Kasumi-1 (cell line): Measurements from ENCODE around the gene ANKRD55.

ENCODE experiments used
- DNase-seq, 2 experiments: peaks; one replicate each; lab custom pipeline; 2025; lab: John Stamatoyannopoulos, UW

Gene ANKRD55

DNA sequence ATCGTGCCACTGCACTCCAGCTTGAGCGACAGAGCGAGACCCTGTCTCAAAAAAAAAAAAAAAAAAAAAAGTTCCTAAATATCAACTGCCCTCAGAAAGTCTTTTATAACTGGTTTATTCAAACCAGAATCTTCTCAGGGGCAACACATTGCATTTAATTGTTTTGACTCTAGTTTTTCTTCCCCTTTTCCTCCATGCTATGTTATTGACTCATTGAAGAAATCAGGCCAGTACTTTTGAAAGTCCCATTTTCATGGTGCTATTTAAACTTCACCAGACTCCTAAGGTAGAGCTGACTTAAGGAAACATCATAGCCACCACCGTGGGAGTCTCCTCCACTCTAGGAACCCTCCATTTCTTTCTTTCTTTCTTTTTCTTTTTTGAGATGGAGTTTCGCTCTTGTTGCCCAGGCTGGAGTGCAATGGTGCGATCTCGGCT is 155.3 kb downstream of the ANKRD55 start:
- no peak for DNase-seq

DNA sequence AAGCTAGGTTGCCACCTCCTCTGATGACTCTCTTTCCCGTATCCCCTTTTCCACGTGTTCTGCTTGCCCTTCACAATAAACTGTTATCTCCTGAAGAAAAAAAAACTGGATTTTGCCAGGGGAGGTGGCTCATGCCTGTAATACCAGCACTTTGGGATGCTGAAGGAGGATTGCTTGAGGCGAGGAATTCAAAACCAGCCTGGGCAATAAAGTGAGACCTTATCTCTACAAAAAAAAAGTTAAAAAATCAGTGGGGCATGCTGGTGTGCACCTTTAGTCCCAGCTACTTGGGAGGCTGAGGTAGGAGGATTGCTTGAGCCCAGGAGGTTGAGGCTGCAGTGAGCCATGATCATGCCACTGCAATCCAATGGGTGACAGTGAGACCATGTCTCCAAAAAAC is 156.6 kb downstream of the ANKRD55 start:
- DNase-seq: no peak

DNA sequence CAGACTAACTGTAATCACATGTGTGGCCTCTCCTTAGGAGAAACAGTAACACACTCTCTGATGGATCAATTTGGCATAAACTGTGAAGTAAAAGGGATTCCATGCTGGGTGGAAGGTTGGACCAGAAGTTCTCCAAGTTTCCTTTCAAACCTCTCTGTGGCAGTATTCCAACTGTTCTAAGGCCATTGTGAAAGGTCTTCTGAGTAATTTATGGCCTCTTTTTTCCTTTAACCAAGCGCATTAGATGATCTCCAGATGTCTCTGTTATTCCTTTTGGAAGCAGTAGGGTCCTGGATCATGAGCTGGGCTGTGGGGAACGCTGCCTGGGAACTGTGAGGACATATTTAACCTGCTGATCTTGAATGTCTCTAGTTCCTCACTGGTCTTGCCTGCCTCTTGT is 157.8 kb downstream of the ANKRD55 start:
- DNase-seq: no peak

DNA sequence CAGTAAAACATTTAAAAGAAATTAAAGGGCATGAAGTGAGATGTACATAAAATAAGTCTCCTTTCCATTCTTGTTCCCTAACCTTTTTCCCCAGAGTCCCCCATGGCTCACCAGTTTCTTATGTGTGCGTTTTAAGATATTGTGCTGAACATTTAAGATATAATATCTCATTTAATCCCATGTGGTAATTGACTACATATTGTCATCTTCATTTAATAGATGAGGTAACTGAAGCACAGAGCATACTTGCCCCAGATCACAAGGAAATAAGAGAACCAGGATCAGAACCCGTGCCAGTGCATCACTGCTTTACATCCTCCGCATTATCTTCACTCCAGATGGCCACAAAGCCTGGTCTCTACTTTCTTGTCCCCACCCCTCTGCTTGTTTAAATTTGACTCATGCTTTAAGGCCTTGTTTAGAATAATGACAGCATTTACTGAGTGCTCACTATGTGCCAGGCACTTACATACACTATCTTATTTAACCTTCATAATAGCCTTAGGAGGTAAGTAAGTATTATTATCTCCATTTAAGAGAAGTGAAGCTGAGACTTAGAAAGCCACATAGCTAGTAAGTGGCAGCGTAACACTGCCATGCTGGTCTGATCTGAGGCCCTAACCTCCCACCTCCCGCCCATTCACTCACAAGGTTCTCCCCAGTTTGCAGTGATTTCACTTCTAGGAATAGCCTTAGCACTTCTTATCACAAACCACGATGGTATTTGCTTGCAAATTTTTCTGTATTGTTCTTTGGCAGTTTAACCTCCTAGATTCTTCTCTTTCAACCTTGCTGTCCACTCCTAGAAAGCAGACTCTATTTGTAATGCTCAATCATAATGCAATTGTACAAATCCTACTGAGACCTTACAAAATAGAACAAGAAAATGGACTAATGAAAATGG is 160.0 kb downstream of the ANKRD55 start:
- no peak for DNase-seq

DNA sequence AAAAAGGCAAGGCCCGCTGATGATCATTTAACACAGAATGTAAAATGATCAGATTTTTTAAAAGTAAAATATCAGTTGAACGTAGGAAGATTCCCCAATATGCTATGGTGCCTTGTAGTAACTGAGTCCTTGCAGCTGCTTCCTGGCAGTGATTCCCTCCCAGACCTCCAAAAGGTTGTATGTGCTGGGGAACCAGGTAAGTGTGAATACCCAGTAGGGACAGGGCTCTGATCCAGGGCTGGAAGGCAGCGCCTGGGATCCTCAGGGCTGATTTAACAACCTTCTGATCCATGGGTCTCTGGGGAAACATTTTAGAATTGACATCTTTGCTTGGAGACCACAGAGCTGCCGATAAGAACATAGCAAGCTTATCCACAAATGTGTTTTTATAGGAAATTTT is 161.7 kb downstream of the ANKRD55 start:
- no peak for DNase-seq

DNA sequence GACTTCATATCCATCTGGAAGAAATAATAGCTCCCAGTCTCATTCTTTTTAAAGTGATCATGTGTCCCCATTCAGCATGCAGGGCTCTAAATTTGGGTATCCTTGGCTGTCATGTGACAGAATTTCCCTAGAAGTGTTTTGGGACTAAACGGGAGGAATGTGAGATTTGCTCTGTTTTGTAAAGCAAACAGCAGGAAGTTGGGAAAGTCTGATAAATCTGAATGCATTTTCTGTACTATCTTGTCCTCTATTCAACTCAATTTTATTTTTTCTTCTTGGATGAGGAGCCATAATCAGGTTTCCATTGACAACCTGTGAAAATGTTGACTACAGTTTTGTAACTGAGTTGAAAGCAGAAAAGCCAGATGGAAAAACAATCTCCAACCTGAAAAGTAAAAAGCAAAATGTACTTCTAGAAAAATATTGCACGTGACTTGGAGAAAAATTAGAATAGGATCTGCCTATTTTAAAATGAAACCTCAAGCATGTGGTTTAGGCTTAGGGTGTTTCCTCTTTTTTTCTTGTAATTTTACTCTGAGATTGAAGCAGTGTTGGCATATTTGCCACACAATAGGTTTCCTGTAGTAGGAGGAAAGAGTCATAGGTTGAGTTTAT is 162.2 kb downstream of the ANKRD55 start:
- DNase-seq: peak; percentile 87 to 91

DNA sequence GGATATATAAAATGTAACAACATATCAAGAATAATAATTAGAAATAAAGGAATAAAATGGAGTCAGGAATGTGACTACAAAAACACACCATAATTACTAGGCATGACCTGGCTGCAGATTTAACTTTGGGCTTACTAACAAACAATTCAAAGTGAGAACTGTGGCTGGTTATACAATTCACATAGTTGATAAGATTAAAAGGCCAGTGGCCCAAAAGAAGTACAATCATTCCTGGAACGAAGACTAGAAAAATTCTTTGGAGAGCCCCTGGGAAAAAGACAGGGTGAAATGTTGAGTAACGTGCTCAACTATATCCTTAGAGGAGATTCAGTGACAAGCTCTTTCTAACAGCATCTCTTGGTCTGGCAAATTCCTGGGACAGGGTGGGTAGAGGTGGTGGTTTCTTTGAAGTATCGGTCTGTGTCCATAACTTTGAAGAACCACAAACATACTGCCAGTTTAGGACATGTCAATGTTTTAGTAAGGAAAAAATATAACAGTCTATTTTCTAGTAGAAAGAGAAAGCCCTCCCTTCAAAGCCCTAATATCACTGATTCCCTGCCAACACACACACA is 163.4 kb downstream of the ANKRD55 start:
- DNase-seq: no peak

DNA sequence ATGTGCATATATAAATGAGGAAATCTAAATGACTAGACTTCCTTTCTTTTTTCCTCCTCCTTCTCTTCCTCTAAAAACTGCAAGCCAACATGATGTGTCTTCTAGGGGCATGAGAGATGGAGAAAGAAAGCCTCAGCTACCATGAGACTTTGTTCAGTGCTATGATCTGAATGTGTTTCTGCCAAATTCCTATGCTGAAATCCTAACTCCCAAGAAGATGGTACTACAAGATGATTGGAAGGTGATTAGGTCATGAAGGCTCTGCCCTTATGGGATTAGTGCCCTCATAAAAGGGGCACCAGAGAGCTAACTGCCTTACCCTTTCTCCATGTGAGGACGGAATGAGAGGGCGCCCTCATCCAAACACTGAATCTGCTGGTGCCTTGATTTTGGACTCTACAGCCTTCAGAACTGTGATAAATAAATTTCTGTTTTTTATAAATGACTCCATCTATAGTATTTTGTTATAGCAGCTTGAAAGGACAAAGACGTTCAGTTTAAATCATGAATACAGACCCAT is 166.1 kb downstream of the ANKRD55 start:
- no peak for DNase-seq

DNA sequence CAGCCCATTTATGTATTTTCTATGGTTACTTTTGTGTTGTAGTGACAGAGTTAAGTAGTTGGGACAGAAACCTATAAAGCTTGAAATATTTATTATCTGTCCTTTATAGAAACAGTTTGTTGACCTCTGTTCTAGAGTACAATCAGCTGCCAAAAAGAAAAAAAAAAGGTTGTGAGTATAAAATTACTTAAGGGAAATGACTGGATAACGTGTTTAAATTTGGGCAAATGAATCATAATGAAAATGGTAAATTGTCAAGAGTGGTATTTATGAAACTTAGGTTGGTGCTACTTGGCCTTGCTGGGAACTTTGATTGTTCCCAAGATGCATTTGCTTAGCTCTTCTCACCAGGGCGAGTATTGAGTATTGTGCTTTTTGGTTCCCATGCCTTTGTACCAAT is 168.1 kb downstream of the ANKRD55 start:
- DNase-seq: no peak

DNA sequence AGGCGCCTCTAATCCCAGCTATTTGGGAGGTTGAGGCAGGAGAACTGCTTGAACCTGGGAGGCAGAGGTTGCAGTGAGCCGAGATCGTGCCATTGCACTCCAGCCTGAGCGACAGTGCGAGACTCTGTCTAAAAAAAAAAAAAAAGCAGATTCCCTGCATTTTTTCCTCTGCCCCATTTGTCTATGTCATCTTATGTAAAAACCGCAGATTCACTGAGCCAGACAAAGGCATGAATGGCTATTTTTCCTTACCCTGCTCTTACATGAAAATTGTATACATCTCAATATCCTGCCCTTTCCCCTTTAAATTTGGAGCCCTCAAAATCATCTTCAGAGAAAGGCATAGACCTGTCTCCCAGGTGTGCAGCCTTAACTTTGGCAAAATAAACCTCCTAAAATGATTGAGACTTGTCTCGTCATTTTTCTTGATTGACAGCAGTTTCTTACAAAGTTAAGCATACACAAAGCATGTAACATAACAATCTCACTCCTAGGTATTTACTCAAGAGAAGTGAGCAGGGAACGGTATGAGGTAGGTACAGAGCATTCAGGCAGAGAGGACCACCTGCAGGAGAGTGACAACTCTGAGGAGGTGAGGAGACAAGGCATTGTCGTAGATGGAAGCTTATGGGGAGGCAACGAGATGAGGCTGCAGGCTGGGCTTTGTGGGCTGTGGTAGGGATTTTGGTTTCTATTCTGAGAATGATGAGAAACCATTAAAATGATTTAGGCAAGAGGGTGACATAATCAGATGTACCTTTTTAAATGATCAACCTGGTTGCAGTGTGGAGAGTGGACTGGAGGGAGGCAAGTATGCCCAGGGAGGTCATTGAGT is 172.6 kb downstream of the ANKRD55 start:
- no peak for DNase-seq

DNA sequence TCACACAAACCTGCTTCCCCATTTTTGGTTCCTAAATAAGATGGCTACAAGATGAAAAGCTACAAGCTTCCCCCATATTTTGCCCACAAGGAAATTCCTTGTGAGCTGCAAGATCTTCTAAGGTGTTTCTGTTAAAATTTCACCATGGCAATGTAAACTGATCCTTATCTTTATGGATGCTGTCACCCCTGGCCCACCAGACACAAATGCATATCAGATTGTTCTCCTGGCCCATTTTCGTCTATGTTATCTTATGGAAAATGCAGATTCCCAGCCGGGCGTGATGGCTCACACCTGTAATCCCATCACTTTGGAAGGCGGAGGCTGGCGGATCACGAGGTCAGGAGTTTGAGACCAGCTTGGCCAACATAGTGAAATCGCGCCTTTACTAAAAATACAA is 173.3 kb downstream of the ANKRD55 start:
- DNase-seq: no peak

DNA sequence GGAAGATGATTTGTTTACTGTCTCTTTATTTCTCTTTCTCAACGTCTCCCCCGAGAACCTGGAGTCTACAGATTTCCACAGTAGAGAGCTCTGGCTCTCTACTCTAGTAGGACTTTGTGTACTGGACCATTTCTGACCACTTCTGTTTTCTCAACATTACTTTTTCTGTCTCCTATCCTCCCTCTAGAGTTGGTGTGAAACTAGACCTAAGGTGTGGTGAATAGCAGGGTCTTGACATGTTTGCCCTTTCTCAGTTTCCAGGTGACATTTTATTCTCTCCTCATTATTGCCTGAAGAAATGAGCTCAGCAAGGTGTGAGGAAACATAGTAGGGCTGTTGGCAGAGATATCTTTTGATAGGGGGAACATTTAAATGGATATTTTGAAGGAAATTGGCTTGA is 176.3 kb downstream of the ANKRD55 start:
- no peak for DNase-seq

DNA sequence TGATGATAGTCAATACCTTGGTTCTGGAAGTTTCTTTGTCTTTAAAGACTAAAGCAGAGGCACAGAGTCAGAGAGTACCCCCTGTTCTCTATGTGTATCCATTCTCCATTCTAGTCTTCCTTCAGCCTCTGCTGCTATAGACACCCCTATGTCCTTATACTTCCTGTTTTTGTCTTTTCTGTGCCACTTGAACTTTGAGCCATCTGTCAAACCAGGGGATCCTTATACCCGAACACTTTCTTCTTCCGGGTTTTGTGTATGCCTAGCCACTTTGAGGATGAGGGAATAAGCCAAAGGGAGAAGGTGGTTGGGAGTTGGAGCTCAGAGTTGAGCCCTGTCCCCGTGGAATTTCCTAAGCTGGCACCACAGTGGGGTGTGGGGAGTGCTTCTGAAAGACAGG is 177.3 kb downstream of the ANKRD55 start:
- DNase-seq: peak; percentile 38 to 51

DNA sequence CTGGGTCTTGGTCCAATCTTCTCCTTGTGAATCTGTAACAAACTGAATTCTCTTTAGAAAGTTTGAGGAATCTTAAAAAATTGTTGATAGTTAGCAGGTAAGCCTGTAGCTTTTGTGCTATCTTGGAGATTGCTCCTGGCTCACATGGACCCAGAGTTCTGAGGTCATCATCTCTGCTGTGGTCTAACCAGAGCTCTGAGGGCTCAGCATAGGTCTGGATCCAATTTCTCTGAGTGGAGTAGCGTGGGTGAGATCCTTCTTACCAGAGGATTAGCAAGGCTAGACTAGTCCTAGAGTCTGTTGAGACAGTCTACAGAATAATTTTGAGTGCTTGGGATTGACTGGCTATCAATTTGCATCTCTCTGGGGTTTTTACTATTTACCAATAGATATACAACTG is 177.8 kb downstream of the ANKRD55 start:
- no peak for DNase-seq

DNA sequence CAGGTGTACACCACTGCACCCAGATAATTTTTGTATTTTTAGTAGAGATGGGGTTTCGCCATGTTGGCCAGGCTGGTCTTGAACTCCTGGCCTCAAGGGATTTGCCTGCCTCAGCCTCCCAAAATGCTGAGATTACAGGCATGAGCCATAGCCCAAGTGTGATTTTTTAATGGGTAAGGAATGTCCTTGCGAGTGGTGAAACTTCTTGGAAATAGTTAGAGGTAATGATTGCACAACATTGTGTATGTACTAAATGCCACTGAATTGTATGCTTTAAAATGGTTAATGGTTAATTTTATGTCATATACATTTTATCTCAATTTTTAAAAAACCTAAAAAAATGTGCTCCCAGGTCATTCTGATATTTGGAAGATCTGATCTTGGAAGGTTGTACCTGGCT is 178.5 kb downstream of the ANKRD55 start:
- DNase-seq: no peak

DNA sequence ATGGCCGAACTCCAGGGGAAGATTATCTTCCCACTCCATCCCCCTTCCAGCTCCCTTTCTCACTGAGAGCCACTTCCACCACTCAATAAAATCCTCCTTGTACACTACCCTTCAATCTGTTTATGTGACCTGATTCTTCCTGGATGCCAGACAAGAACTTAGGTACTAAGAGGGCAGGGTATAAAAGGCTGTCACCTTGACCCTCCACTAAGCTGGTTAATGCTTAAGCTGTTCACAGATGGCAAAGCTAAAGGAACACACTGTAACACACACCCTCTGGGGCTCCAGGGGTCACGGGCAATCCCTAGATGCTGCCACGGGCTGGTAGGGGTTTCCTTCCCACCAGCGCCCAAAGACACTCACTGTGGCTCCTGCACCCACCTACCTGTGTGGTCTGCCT is 179.8 kb downstream of the ANKRD55 start:
- DNase-seq: no peak

DNA sequence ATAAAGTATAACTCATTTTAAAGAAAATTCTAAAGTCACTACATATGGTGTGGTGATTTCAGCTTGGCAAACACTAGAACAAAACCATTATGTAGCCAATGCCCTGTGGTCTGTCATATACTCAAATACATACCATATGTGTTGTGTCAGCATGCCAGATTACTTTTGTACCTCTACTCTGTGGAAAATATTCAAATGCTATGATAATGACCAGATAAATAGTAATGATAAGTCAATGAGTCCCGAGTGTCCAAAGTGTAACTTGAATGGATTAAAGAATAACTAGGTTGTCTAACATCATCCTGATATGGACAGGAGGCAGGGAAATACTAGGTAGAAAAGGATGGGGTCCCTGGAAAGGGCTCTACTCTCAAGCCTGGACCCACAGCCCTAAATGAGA is 180.4 kb downstream of the ANKRD55 start:
- no peak for DNase-seq

DNA sequence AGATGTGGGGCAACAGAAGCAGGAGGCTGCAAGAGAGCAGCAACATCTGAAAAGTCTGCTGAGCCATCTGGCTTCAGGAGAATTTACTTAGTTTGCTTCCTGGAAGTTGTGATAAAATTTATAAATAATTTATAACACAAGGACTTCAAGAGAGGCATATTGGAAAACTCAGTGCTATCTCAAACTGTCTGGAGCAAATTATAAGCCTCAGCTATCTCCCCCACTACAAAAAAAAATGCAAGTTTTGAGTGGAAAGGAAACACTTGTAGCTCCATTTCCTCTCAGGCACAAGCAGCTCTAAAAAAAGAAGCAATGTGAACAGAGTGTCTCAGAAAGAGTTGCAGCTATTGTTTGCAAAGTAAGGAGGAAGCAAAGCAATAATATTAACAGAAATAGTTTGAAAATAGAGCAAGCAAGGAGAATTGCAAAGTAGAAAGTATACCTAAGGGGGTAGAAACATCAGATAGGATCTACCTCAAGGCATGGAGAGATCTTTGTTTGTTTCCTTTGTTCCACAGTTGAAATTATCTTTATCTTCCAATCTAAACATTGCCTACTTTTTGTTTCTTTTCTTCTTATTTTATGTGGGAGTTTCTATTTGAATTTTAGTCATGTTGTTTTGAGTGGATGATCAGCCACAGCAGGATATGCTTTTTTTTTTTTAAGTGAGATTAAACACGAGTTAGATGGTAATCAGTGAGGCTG is 182.4 kb downstream of the ANKRD55 start:
- peak; percentile 75 to 78 for DNase-seq
